Medulla oblongata (tissue), 1 donor: ENCODE results near the gene HHIPL1.
"Not testable (repeated sequence)": the region's sequence is repeated elsewhere in the genome, so short reads cannot be mapped to it uniquely, and the experiment has no call there.

Experiments used
- DNase-seq: peaks from one replicate; pipeline ENCODE4 v3.0.0-alpha.2; 2015; ENCODE audit errors: extremely low spot score

HHIPL1 gene

GRCh38 chr14:99660006-99660566, 15.2 kb downstream of the HHIPL1 start:
- no peak for DNase-seq

GRCh38 chr14:99660794-99661193, 15.9 kb downstream of the HHIPL1 start:
- DNase-seq = no peak

- not testable (repeated sequence) for DNase-seq
Observed at GRCh38 chr14:99661206-99661605, 16.3 kb downstream of the HHIPL1 start.

DNA sequence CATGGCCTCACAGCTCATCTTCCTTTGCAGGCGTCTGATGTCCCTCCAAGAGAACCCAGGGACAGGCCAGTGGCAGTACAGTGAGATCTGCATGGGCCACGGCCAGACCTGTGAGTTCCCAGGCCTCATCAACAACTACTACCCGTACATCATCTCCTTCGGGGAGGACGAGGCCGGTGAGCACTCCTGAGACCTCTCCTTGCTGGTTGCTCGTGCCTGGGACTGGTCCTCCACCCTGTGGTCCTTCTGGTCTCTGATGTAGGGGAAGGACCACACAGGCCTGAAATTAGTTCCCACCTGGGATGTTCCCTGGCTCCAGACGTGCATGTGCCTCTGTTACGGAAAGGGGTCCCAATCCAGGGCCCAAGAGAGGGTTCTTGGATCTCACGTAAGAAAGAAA, 17.9 kb downstream of the HHIPL1 start:
- no peak for DNase-seq

DNA sequence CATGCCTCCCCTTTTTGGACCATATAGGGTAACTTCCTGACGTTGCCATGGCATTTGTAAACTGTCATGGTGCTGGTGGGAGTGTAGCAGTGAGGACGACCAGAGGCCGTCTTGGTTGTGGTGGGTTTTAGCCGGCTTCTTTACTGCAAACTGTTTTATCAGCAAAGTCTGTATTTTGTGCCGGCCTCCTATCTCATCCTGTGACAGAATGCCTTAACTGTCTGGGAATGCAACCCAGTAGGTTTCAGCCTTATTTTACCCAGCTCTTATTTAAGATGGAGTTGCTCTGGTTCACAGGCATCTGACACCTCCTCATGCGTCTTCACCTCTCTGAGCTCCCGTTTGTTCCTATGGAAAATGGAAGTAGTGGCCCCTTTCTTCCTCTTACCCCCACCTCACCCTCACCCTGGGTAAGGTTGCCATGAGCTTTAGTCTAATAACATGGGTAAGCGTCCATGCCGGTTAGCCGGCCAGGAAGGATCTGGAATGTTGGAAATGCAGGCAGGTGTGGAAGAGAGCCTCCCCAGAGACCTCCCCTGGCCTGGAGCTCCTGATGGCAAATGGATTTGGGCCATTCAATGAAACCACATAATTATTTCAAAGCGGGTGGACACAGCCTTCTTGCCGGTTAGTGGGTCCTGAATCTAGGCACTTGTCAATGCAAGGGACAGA, 18.6 kb downstream of the HHIPL1 start:
- DNase-seq = no peak

DNA sequence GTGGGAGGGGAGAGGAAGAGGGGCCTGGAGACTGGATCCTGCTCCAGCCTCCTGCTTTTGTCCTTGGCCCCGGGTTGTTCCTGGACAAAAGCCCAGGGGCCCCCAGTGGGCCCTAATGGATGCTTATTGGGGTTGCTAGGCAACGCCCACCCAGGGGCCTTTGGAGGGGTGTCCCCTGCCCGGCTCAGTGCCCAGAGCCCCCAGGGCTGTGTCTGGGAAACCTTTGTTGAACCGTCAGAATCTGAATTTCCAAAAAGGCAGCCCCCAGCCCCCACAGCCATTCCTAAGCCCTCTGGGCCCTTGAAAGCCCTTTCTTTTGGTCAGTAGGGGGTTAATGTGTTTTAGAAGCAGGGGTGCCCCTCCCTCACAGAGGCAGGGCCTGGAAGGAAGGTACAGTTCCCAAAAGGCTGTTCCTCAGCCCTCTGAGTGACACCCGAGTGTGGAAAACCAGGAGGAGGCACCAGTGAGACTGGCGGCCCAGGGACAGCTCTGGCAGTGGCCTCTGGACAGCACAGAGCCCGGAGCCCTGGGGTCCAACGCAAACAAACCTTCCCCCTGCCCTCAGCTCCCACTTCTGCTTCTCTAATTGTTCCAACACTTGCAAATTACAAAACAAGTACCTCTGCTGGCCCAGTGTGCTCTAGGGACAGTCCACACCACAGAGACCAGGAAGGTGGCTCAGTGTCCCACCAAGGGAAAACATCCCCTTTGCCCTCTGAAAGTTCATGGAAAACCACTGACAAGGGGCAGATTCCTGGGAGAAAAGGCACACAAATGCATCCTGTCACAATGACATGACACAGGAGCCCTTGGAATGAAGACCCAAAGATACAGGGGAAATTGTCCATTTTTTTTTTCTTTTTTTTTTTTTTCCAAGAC, 19.4 kb downstream of the HHIPL1 start:
- DNase-seq = no peak

DNA sequence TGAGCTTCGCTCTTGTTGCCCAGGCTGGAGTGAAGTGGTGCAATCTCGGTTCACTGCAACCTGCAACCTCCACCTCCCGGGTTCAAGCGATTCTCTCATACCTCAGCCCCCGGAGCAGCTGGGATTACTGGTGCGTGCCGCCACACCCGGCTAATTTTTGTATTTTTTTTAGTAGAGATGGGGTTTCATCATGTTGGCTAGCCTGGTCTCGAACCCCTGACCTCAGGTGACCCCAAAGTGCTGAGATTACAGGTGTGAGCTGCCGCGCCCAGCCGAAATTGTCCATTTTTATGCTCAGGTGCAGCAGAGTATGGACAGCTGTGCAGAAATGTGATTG, 20.0 kb downstream of the HHIPL1 start:
- no peak for DNase-seq

- DNase-seq = no peak
Observed at GRCh38 chr14:99666533-99666932, 21.6 kb downstream of the HHIPL1 start.

- no peak for DNase-seq
Observed at GRCh38 chr14:99667045-99667444, 22.1 kb downstream of the HHIPL1 start.

GRCh38 chr14:99667821-99668220, 22.9 kb downstream of the HHIPL1 start:
- no peak for DNase-seq

DNA sequence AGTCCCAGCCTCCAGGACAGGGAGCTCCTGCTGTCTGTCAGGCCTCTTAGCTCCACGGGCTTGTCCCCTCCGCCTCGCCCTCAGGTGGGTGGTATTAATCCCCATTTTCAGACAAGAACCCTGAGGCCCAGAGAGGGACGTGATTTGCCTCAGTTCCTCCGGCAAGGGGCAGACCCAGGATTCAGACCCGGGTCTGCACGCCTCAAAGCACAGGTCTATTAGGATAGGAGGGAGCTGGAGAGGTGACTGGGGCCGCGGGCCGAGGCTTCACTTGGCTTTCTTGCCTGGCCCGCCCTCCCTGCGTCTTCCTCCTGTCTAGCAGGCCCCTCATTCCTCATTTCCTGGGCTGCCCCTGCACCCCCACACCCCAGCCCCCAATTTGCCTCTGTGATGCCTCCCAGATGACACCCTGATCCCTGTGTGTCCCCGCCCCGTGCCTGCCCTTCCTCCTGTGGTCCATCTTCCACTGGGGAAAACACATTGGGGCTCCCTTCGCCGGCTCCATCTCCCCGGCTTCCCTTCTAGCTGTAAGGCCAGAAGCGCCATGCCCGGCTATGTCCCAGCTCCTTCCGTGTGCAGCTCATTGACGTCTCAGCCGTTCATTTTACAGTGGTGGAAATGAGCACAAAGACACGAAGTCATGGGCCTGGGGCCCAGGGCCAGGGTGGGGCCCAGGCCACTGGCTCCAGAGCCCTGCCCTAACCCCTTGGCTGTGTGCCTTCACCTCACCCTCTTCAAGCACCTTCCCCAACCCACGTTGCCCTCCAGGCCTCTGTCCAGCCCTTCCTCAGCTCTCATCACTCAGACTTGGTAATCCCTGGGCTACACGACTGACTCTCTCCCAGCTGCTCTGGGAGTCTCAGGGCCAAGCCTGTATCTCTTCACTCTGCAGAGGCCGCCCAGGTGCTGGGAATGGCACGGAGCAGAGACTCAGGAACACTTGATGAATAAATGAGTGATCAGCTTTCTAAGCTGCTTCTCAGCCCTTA, 23.7 kb downstream of the HHIPL1 start:
- DNase-seq = no peak

GRCh38 chr14:99670361-99671234, 25.7 kb downstream of the HHIPL1 start:
- DNase-seq = no peak

DNA sequence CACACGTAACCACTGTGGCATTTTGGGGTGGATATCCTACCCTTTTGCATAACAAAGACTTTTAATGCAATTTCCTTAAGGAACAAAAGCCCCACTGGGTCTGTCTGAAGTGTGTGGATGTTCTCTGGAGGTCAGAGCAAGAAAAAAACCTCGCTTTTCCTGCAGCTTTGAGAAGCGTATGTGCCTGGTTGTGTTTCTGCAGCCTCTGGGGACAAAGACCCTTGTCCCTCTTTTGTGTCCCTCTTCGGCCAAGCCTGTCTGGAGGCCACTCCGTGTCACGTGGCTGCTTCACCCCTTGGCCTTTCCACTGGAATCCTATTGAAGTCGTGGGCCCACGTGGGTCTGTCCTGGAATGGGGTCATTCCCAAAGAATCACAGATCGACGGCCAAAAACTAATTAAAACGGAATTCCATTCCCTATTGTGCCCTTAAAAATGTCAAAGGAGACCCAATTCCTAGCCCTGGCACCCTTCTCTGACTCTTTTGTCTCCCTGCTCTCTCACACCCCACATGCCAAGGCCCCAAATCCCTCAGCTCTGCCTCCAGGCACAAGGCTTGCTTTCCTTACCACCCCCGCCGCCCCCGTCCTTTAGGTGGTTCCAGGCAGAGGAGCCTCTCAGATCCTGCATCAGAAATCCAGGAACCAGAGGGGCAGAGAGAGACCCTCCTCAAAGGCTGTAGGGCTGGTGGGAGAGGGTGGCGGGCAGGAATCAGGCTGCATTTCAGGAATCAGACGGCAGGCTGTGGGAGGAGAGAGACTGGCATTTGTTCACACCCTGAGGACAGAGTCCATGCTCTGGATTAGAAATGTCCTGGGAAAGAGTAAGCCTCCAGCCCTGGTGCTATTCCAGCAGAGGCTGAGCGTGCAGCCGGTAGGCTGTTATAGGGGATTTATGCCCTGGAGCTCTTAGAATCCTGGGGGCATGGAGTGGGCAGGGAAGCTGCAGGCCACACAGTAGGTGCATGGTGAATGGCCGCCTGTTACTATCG, 26.6 kb downstream of the HHIPL1 start:
- DNase-seq = peak; percentile 35

- no peak for DNase-seq
Observed at GRCh38 chr14:99672506-99673304, 27.8 kb downstream of the HHIPL1 start.

DNA sequence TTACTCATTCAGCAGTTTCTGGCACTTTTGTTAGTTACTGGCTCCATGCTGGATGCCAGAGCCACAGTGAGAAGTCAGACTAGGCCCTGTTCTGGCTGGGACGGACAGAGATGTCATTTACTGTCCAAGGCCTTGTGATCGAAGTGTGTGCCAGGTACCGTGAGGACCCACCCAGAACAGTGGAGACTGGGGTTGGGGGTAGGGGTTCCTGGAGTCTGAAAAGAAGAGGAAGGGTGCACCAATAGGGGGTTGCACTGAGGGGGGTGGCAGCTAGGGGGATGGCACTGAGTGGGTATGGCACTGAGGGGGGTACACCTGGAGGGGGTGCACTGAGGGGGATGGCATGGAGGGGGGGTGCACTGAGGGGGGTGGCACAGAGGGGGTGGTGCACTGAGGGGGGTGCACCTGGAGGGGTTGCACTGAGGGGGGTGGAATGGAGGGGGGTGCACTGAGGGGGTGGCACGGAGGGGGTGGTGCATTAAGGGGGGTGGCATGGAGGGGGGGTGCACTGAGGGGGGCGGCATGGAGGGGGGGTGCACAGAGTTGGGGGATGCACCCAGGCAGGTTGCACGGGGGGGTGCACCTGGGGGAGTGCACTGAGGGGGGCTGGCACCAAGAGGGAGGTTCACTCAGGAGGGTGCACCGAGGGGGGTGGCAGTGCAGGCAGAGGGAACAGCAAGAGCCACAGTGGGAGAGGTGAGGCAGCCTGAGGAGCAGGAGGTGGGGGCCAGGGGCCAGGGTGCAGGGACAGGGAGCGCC, 28.6 kb downstream of the HHIPL1 start:
- DNase-seq = no peak

DNA sequence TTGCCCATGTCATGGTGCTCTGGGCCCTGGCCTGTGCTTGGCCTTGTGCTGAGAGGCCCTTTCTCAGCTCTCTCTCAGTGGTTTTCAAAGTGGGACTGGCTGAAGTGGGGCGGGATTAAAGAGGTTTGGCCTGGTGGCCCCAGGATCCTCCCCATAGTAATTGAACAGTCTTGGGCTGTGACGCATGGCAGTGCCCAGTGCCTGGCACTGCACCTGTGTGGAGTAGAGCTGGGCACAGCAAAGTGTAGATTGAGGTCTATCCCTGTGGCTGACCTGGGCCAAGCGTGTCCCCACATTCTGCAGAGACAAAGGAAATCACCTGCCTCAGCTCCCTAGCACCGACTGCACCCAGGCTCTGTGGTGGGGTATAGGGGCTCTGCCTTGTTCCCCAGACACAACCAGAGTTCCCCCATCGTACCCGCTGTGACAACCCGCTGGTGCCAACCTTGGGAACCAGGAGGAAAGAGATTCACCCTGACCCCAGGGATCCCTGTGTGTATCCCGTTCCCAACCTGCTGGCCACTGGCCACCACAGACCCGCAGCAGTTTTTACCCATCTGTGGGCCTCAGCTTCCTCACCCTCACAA, 29.2 kb downstream of the HHIPL1 start:
- no peak for DNase-seq

DNA sequence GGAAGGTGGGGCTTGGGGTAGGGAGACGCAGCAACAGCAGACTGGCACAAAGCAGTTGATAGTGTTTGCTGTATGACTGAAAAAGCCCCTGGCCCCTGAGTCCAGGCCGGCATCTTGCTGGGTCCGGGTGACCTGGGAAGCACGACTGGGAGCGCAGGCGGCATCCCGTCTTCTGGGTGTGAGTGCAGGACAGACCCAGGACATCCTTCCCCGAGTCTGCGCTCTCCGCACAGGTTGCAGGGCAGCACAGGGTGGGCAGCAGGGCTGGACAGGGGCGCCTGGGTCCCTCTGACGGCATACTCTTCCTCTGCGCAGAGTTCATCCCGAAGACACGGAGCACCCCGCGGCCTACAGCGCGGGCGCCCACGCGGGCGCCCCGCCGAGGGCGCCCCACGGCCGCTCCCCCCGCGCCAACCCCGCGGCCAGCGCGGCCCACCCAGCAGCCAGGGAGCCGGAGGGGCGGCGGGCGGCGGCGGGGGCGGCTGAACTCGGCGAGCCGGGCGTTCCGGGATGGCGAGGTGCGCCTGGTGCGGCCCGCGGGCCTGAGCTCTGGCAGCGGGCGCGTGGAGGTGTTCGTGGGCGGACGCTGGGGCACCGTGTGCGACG, 29.9 kb downstream of the HHIPL1 start:
- DNase-seq = no peak
